Keratinocyte (primary cell): ENCODE data around the gene CDIPT. TPM values are rescaled to one million over a fixed set of nuclear protein-coding genes. Genes with fewer than 3 reads are reported as not detected.

Source experiments
- DNase-seq: peaks from one replicate; pipeline ENCODE4 v3.0.0-alpha.2; 2011; ENCODE audit warnings: low read depth, missing footprints, low spot score
- FAIRE-seq: peaks from 2 replicates; lab custom pipeline; 2011; peaks lifted over from hg19 to GRCh38; lab: Jason Lieb, UNC
- H2AFZ ChIP-seq: 2 replicates; pipeline ENCODE4 v1.6.0; 2012; ENCODE audit warnings: low read length, control low read depth, inconsistent platforms; ENCODE audit not compliant: control insufficient read depth
- H3K27ac ChIP-seq: 2 replicates; pipeline ENCODE4 v1.5.1; 2011; ENCODE audit warnings: low read length; ENCODE audit not compliant: control insufficient read depth, insufficient read depth
- H3K27me3 ChIP-seq: 3 replicates; pipeline ENCODE4 v1.6.0; 2011; ENCODE audit warnings: low read length; ENCODE audit not compliant: control insufficient read depth, insufficient read depth; ENCODE audit errors: extremely low read depth
- H3K36me3 ChIP-seq, 2 experiments: 2 replicates in 1 of 2; 3 replicates in 1 of 2; pipeline ENCODE4 v1.5.1; 2011; ENCODE audit warnings: low read length in 2 of 2, mild to moderate bottlenecking in 1 of 2; ENCODE audit not compliant: control insufficient read depth in 2 of 2, insufficient read depth in 2 of 2; ENCODE audit errors: extremely low read depth in 1 of 2
- H3K4me1 ChIP-seq: 3 replicates; pipeline ENCODE4 v1.5.1; 2011; ENCODE audit warnings: low read length; ENCODE audit not compliant: control insufficient read depth, insufficient read depth; ENCODE audit errors: extremely low read depth
- H3K4me2 ChIP-seq: 3 replicates; pipeline ENCODE4 v1.6.0; 2011; ENCODE audit warnings: low read depth, low read length; ENCODE audit not compliant: control insufficient read depth, insufficient read depth; ENCODE audit errors: extremely low read depth
- H3K4me3 ChIP-seq, 3 experiments: fragments of 200-600 bp in 1 of 3; sonication (generic) in 1 of 3; 2 replicates in 2 of 3; 3 replicates in 1 of 3; pipeline ENCODE4 v1.5.1; 2011 to 2016; ENCODE audit warnings: low read length in 3 of 3, mild to moderate bottlenecking in 3 of 3, control low read depth in 2 of 3, inconsistent platforms in 1 of 3, low read depth in 1 of 3, mixed read lengths in 1 of 3, mixed run types in 1 of 3, moderate library complexity in 1 of 3; ENCODE audit not compliant: control insufficient read depth in 2 of 3, insufficient read depth in 2 of 3; ENCODE audit errors: extremely low read depth in 1 of 3
- H3K79me2 ChIP-seq: 2 replicates; pipeline ENCODE4 v1.6.0; 2012; ENCODE audit warnings: low read length; ENCODE audit not compliant: control insufficient read depth, insufficient read depth
- H3K9ac ChIP-seq: 3 replicates; pipeline ENCODE4 v1.6.0; 2011; ENCODE audit warnings: low read length; ENCODE audit not compliant: control insufficient read depth, insufficient read depth; ENCODE audit errors: extremely low read depth
- H3K9me1 ChIP-seq: 3 replicates; pipeline ENCODE4 v1.6.0; 2011; ENCODE audit warnings: low read length; ENCODE audit not compliant: control insufficient read depth, insufficient read depth; ENCODE audit errors: extremely low read depth
- H3K9me3 ChIP-seq: 2 replicates; pipeline ENCODE4 v1.5.1; 2012; ENCODE audit warnings: low read depth, low read length; ENCODE audit not compliant: control insufficient read depth
- H4K20me1 ChIP-seq: 3 replicates; pipeline ENCODE4 v1.6.0; 2011; ENCODE audit warnings: low read length; ENCODE audit not compliant: control insufficient read depth, insufficient read depth; ENCODE audit errors: extremely low read depth
- CTCF ChIP-seq, 3 experiments: IDR thresholded peaks in 1 of 3; conservative IDR thresholded peaks in 1 of 3; optimal IDR thresholded peaks in 1 of 3; 2 replicates in 2 of 3; 3 replicates in 1 of 3; pipeline versions ENCODE3 to v1.5.1; 2011; ENCODE audit warnings: low read length in 3 of 3, mild to moderate bottlenecking in 3 of 3, moderate library complexity in 2 of 3, control low read depth in 1 of 3, inconsistent platforms in 1 of 3; ENCODE audit not compliant: insufficient read depth in 2 of 3; ENCODE audit errors: extremely low read depth in 1 of 3
- EZH2 ChIP-seq: IDR thresholded peaks from one replicate; pipeline ENCODE4 v1.6.1; 2012; ENCODE audit warnings: inconsistent platforms, mild to moderate bottlenecking, low read length, moderate library complexity
- dilution Hi-C: fragments of 300-500 bp; cut with MboI; formaldehyde crosslinking; loops from one replicate; pipeline ENCODE4 v1.7.0; 2020; ENCODE audit warnings: low sequenced_read_pairs; ENCODE audit not compliant: extremely low pct_ligation_motif_present
- polyA plus RNA-seq, 5 experiments: library from polyadenylated mRNA; depleted of rRNA in 3 of 5; stranded (reverse) in 3 of 5; stranded (forward) in 1 of 5; unstranded in 1 of 5; fragments of >200 nt; gene quantifications; 1 replicate in 1 of 5; 2 replicates in 3 of 5; 3 replicates in 1 of 5; pipeline versions ENCODE4 v1.2.1 to v1.2.3, GENCODE V29; 2011 to 2012; ENCODE audit warnings: missing spikeins in 2 of 5, low read depth in 1 of 5, low replicate concordance in 1 of 5

The CDIPT gene
- polyA plus RNA-seq, 1 donor (not counting 4 experiments of a cell fraction or from before 2014, with no cell fraction given), result 49.5 TPM

DNA sequence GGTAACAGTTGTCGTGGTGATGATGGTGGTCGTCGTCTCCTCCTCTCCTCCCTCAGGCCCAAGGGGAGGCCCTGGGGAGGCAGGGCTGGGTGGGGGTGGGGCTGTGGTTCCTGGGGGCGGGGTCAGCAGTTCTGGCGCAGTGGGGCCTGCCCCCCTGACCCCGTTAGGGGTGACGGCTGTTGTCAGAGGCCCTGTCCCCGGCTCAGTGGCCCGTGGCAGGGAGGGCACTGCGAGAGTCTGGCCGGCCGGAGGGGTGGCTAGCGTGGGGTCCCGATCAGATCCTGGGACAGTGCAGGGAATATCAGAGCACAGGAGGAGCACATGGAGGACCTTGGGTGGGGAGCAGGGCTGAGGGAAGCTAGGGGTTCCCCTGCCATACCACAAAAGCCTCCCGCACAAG, 33.8 kb upstream of the CDIPT start:
- no peaks in the 10 kb centered on the region for H4K20me1 ChIP-seq
- peaks cover 18% of the 10 kb centered on the region for H3K27me3 ChIP-seq
- no peak overlapping the region for H3K9ac ChIP-seq
- no peak overlapping the region for H3K27ac ChIP-seq
- dilution Hi-C loops, result no loop called here
- no peak overlapping the region for H2AFZ ChIP-seq
- no peak for DNase-seq
- H3K4me1 ChIP-seq, result peaks cover 10% of the 10 kb centered on the region
- FAIRE-seq, result no peak
- TF ChIP-seq CTCF (optimal IDR thresholded peaks at IDR 0.05 in 1 of 3, IDR thresholded peaks at IDR 0.05 in 1 of 3, conservative IDR thresholded peaks at IDR 0.05 in 1 of 3; ENCODE audit: extremely low read depth in 1 of 3, insufficient read depth in 2 of 3, low read length in 3 of 3) (no peak), EZH2 (no peak)
- H3K36me3 ChIP-seq, result no peaks in the 10 kb centered on the region
- no peaks in the 10 kb centered on the region for H3K9me1 ChIP-seq
- H3K9me3 ChIP-seq, result no peaks in the 10 kb centered on the region
- no peak overlapping the region for H3K4me3 ChIP-seq
- H3K79me2 ChIP-seq, result no peaks in the 10 kb centered on the region
- no peak overlapping the region for H3K4me2 ChIP-seq

DNA sequence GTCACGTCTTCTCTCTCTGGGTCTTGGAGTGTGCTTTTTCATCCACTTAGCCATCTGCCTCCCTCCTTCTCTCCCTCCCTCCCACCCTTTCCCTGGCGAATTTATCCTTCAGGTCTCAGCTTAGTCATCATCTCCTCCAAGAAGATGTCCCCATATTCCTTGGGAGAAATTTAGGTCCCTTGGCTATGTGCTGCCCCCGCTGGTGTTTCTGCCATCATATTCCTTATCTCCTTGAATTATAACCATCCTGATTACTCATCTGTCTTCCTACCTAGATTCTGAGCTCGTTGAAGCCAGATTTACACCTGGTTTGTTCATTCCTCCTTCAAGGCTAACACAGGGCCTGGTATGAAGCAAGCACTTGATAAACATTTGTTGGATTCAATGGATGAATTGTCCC, 31.3 kb upstream of the CDIPT start:
- peaks cover 4% of the 10 kb centered on the region for H3K4me1 ChIP-seq
- H3K36me3 ChIP-seq, result no peaks in the 10 kb centered on the region
- TF ChIP-seq EZH2 (no peak), CTCF (optimal IDR thresholded peaks at IDR 0.05 in 1 of 3, IDR thresholded peaks at IDR 0.05 in 1 of 3, conservative IDR thresholded peaks at IDR 0.05 in 1 of 3; ENCODE audit: extremely low read depth in 1 of 3, insufficient read depth in 2 of 3, low read length in 3 of 3) (no peak)
- no peak overlapping the region for H3K4me2 ChIP-seq
- no peaks in the 10 kb centered on the region for H3K9me1 ChIP-seq
- H2AFZ ChIP-seq, result no peak overlapping the region
- H4K20me1 ChIP-seq, result no peaks in the 10 kb centered on the region
- H3K79me2 ChIP-seq, result no peaks in the 10 kb centered on the region
- FAIRE-seq (no peak), DNase-seq (no peak)
- no peak overlapping the region for H3K4me3 ChIP-seq
- no peaks in the 10 kb centered on the region for H3K9me3 ChIP-seq
- dilution Hi-C loops, result no loop called here
- no peak overlapping the region for H3K27ac ChIP-seq
- no peak overlapping the region for H3K9ac ChIP-seq
- peaks cover 18% of the 10 kb centered on the region for H3K27me3 ChIP-seq
